Gastrocnemius medialis (tissue), 4 donors: Measurements from ENCODE around the gene GRIN2A. TPM values are rescaled to one million over a fixed set of nuclear protein-coding genes. Genes with fewer than 3 reads are reported as not detected.

Source experiments
- ATAC-seq, 2 donors: fragments of 150-250 bp; one replicate each; pipeline ENCODE4 v1.9.1; 2016
- DNase-seq, 2 donors: peaks; one replicate each; pipeline ENCODE4 v3.0.0-alpha.2; 2019
- H3K27ac ChIP-seq, 4 donors: fragments of 200-600 bp; sonication (generic); 1 replicate in 1 of 4; 2 replicates in 3 of 4; pipeline ENCODE4 v1.5.1; 2016 to 2018; ENCODE audit warnings: mild to moderate bottlenecking in 2 of 4, moderate library complexity in 1 of 4
- H3K27me3 ChIP-seq, 3 donors: fragments of 200-600 bp; sonication (generic) in 2 of 3; 1 replicate in 1 of 3; 2 replicates in 2 of 3; pipeline versions ENCODE4 v1.5.1 to v1.6.0; 2016 to 2019; ENCODE audit warnings: mild to moderate bottlenecking in 1 of 3, moderate library complexity in 1 of 3
- H3K36me3 ChIP-seq, 2 donors: fragments of 200-600 bp; sonication (generic) in 1 of 2; one replicate each; pipeline ENCODE4 v1.5.1; 2017 to 2018
- H3K4me1 ChIP-seq, 2 donors: fragments of 200-600 bp; sonication (generic) in 1 of 2; one replicate each; pipeline ENCODE4 v1.5.1; 2016 to 2017; ENCODE audit warnings: mild to moderate bottlenecking in 2 of 2
- H3K4me3 ChIP-seq, 4 donors: fragments of 200-600 bp; sonication (generic) in 3 of 4; 1 replicate in 1 of 4; 2 replicates in 3 of 4; pipeline ENCODE4 v1.5.1; 2016 to 2019; ENCODE audit warnings: mild to moderate bottlenecking in 2 of 4
- H3K9me3 ChIP-seq, 3 donors: fragments of 200-600 bp; sonication (generic) in 2 of 3; 1 replicate in 1 of 3; 2 replicates in 2 of 3; pipeline ENCODE4 v1.5.1; 2016 to 2019
- CTCF ChIP-seq, 5 experiments: fragments of 450-650 bp in 3 of 5; fragments of 200-600 bp in 2 of 5; sonication (generic) in 2 of 5; IDR thresholded peaks in 4 of 5; conservative IDR thresholded peaks in 1 of 5; 1 replicate in 4 of 5; 2 replicates in 1 of 5; pipeline ENCODE4 v1.5.1; 2016 to 2019; ENCODE audit warnings: antibody characterized with exemption in 5 of 5, mild to moderate bottlenecking in 3 of 5, moderate library complexity in 3 of 5
- POLR2A ChIP-seq, 2 donors: fragments of 450-650 bp; IDR thresholded peaks; one replicate each; pipeline ENCODE4 v1.6.1; 2017; ENCODE audit warnings: antibody characterized with exemption in 2 of 2, mild to moderate bottlenecking in 2 of 2, moderate library complexity in 2 of 2
- in situ Hi-C, 4 donors: fragments of 200-750 bp; cut with MboI; loops; one replicate each; pipeline versions ENCODE4 v1.15.0 to v1.8.0; 2017; ENCODE audit warnings: low sequenced_read_pairs in 4 of 4
- intact Hi-C: fragments of 100-400 bp; cut with DNase I; formaldehyde crosslinking; loops from one replicate; pipeline ENCODE4 v1.15.1; 2023; ENCODE audit warnings: low total_unique reads
- total RNA-seq, 4 donors: library from RNA; depleted of rRNA; stranded (reverse); fragments of >200 nt; gene quantifications; one replicate each; pipeline versions ENCODE4 v1.1.0 to v1.2.3, GENCODE V29; 2016

The GRIN2A gene
- total RNA-seq, 4 donors from 2014 or later, result 0.13 to 0.87 TPM; not detected in 2

GRCh38 chr16:9904526-9904925 lies 277.7 kb downstream of the GRIN2A start:
- Histone ChIP-seq H3K9me3 (no peaks in the 10 kb centered on the region), H3K4me1 (no peaks in the 10 kb centered on the region), H3K4me3 (no peak overlapping the region), H3K27me3 (no peaks in the 10 kb centered on the region), H3K36me3 (no peaks in the 10 kb centered on the region), H3K27ac (no peak overlapping the region)
- in situ Hi-C loops, result no loop called here
- ATAC-seq (no peak), DNase-seq (no peak)
- intact Hi-C loops, result no loop called here
- TF ChIP-seq CTCF (IDR thresholded peaks at IDR 0.05 in 4 of 5, conservative IDR thresholded peaks at IDR 0.05 in 1 of 5) (no peak), POLR2A (IDR thresholded peaks at IDR 0.05) (no peak)

- TF ChIP-seq POLR2A (IDR thresholded peaks at IDR 0.05) (no peak), CTCF (IDR thresholded peaks at IDR 0.05 in 4 of 5, conservative IDR thresholded peaks at IDR 0.05 in 1 of 5) (no peak)
- no peak for ATAC-seq
- H3K36me3 ChIP-seq, result no peaks in the 10 kb centered on the region
- H3K27me3 ChIP-seq, result peaks cover 0 to 2% (median 0%) of the 10 kb centered on the region in 3 donors
- H3K4me1 ChIP-seq, result no peaks in the 10 kb centered on the region
- no peak overlapping the region for H3K4me3 ChIP-seq
- intact Hi-C loops, result no loop called here
- H3K27ac ChIP-seq, result no peak overlapping the region
- no peaks in the 10 kb centered on the region for H3K9me3 ChIP-seq
- in situ Hi-C loops, result no loop called here
- DNase-seq, result no peak
Measured at GRCh38 chr16:9900576-9900975, 281.7 kb downstream of the GRIN2A start.

GRCh38 chr16:9898555-9898954 lies 283.7 kb downstream of the GRIN2A start:
- Histone ChIP-seq H3K4me1 (no peaks in the 10 kb centered on the region), H3K9me3 (no peaks in the 10 kb centered on the region), H3K27ac (no peak overlapping the region), H3K36me3 (no peaks in the 10 kb centered on the region), H3K4me3 (no peak overlapping the region), H3K27me3 (peaks cover 0 to 5% (median 0%) of the 10 kb centered on the region in 3 donors)
- intact Hi-C loops, result no loop called here
- in situ Hi-C loops, result no loop called here
- ATAC-seq, result no peak
- no peak for DNase-seq
- TF ChIP-seq POLR2A (IDR thresholded peaks at IDR 0.05), result no peak
- no peak for TF ChIP-seq CTCF (IDR thresholded peaks at IDR 0.05 in 4 of 5, conservative IDR thresholded peaks at IDR 0.05 in 1 of 5)

GRCh38 chr16:9898124-9898523 lies 284.1 kb downstream of the GRIN2A start:
- Histone ChIP-seq H3K27me3 (peaks cover 0 to 5% (median 0%) of the 10 kb centered on the region in 3 donors), H3K36me3 (no peaks in the 10 kb centered on the region), H3K9me3 (no peaks in the 10 kb centered on the region), H3K4me3 (no peak overlapping the region), H3K27ac (no peak overlapping the region), H3K4me1 (no peaks in the 10 kb centered on the region)
- intact Hi-C loops, result no loop called here
- no peak for ATAC-seq
- in situ Hi-C loops, result no loop called here
- no peak for TF ChIP-seq CTCF (IDR thresholded peaks at IDR 0.05 in 4 of 5, conservative IDR thresholded peaks at IDR 0.05 in 1 of 5)
- no peak for DNase-seq

GRCh38 chr16:9895817-9896216 lies 286.4 kb downstream of the GRIN2A start:
- H3K27me3 ChIP-seq, result peaks cover 0 to 5% (median 0%) of the 10 kb centered on the region in 3 donors

More at GRCh38 chr16:9895817-9896216, 286.4 kb downstream of the GRIN2A start:
- DNase-seq, result no peak
- Histone ChIP-seq H3K27ac (no peak overlapping the region), H3K36me3 (no peaks in the 10 kb centered on the region), H3K4me3 (no peak overlapping the region), H3K9me3 (no peaks in the 10 kb centered on the region), H3K4me1 (no peaks in the 10 kb centered on the region)
- no peak for TF ChIP-seq POLR2A (IDR thresholded peaks at IDR 0.05)
- no peak for TF ChIP-seq CTCF (IDR thresholded peaks at IDR 0.05 in 4 of 5, conservative IDR thresholded peaks at IDR 0.05 in 1 of 5)
- intact Hi-C loops, result no loop called here
- in situ Hi-C loops, result no loop called here
- no peak for ATAC-seq
